IPS-NIHi7 (cell line): ENCODE measurements around the gene KIF5A.

Experiments used
- DNase-seq: peaks from one replicate; pipeline ENCODE4 v3.0.0; 2012; ENCODE audit warnings: mixed read lengths; ENCODE audit errors: extremely low spot score

Gene KIF5A

DNA sequence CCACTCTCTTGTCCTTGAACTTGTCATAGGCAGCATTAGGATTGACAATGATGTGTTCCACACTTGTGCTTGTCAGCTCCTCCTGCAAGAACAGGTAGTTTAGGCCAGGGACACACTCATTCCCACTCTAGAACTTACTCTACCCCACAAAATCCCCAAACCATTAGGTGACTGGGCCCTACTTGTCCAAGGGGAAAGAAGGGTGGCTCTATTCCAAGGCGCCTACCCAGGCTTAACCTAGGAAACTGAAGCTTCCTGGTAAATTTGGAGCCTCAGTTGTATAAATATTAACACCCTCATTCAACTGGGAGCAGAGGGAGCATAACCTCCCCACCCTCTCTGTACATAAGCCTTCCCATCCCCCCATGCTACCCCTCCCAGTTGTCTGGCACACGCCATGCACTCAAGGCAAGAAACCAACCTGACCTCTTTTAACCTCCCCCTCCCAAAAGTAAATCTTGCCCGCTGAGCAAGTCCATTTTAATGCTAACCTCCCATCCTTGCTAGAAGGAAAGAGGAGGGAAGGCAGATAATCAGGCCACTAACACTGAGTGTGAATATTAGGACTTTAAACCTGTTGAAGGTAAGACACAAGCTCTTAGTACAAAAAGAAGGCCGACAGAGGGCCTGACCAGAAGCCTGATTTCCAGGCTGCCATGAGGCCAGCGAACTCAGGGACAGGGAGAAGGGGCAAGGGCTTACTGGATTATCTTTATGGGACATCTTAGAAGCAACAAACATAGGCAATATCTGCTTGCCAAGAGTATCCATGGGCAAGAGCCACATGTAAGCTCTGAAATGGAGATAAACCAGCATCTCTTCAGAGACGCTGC is 13.9 kb upstream of the KIF5A start:
- no peak for DNase-seq

DNA sequence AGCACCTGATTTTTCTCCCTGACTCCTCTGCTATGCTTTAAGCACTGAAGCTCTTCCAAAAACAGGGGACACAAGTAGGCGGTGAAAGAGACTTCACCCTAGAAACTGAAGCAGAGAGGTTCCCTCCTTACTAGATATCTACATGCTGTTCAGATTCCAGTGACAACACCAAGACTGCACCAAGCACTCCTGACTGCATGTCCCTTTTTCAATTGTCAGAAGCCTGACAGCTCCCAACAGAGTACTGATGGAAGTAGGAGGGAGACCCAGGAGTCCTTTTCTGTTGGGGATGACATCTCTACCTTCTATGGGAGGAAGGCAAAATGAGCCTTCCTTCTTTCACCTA is 13.3 kb upstream of the KIF5A start:
- DNase-seq, result no peak

DNA sequence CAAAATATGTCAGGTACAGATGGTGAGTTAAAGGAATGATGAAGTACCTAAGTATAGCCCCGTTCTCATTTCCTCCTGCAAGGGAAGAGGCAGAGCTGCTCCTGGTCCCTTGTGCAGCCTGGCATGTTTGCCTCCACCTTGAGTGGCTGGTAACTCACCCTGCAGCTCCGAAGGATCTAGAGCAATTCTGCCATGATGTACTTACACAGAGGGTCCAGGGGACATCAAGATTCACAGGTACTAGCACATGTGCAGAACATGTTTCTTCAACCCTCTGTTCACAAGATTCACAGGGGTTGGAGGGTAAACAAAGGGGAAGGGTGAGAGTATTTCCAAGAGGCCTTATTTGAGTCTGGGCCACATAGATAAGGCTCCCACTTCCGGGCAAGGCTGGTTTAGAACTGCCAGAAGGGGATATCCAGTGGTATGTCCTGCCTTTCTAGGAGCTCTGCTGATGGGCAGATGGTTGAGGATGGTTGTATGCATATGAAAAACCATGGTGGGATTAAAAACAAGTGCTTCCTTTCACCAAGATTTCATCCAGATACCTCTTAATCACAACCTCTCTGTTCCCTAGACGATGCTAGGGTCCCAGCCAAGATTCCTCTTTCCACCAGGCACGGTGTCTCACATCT is 10.6 kb upstream of the KIF5A start:
- DNase-seq, result no peak

DNA sequence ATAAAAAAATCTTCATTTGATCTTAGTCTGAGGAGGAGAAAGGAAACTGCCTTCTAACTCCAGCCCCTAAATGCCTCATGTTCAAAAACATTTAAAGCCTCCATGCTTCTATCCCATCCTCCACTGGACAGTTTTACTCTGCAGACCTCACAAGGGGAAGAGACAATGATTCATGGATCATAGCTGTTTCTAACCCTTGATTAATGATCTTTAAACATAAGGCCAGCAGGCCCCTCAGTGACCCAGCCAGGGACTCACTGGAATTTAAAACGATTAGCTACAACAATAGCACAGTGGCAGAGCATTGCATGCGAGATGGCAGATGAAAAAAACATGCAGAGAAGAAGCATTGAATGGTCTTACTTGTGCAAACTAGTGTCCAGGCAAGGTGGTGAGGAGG is 8.8 kb upstream of the KIF5A start:
- DNase-seq, result no peak

DNA sequence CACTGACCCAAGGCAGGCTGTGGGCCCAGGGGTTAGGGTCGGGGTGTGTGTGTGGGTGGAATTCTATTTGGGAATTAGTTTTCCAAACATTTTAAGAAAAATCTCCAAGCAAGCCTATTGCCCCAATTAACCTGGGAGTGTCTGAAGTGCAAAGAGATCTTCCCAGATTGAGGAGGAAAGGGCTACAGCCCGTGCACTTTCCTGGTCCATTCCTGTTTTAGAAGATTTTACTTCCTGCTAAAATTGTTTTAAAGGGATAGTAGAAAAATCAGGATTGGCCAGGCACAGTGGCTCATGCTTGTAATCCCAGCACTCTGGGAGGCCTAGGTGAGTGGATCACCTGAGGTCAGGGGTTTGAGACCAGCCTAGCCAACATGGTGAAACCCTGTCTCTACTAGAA is 8.1 kb upstream of the KIF5A start:
- DNase-seq, result no peak

DNA sequence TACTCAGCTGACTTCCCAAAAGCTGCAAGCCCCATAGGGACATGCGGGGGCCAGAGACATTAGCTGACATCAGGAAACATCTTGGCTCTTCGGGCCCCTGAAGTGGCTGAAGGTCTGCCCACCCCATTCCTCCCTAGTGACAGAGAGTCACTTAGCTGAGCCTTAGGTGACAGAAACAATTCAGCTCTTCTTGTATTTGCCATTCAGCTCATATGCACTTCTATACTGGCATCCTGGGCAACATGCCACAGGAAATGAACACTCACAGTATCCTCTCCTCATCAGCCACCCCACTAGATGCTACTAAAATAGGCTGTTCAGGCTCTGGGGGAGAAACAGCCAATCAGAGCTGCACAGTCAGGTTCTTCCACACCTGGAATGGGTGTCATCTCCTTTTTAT is 6.3 kb upstream of the KIF5A start:
- DNase-seq, result no peak

DNA sequence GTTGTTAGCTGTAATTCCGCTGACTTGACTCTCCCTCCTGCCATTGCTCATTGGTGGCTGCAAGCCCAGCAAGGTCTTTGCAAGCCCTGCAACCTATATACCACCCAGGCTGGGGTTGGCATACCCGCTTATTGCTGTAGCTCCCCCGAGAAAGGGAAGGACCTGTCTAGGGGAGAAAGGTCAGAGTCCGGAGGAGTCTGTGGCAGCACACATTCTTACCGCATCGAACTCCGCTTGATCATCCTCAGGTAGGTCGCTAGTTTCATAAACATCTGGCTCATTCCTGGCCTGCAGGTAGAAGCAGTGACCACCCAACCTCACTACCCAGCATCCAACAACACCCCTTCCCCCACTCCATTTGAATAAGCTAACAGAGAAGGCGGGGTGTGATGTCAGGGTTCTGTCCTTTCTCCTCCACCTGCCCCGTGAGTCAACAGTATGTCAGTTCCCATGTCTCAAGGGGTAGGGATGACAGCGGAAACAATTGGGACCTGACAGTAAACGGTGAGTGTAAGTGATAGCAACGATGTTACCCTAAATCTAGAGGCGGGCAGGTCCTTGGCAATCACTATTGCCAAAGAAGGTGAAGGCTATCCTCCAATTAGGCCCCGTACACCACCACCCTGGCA is 3.9 kb upstream of the KIF5A start:
- DNase-seq, result no peak

DNA sequence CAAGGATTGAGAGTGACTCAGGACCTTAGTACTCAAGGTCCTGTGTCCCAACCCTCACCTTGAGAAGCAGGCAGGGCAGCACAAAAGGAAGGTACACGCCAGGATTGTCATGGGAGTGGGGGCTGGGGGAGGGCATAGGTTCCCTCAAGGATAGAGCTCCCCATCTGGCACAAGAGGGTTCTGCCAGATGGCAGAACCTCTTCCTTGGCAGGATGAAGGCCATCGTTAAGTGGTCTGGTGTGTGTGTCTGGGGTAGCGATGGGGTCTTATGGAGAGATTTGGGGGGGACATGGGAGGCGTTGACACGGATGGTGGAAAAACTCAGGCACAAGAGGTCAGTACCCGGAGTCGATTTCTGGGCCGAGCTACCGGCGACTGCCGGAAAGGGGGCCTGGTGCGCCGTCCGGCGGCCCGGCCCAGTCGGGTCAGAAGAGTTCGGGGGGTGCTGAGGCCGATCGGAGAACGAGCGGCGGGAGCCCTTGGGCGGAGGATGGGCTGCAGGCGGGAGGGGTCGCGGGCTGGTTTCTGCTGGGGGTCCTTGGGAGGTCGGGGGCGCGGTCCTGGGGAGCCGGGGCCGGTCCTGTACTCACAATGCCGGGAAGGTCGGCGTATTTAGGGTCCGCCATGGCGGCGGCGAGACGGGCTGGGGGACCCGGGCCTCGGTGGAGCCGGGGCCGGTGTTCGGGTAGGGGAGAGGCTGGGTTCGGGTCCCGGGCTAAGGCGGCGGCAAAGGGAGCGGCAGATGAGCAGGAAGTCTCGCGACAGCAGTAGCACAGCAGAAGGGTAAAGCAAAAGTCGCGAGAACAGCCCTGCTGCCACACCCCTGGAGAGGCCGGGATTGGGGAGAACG is 3.2 kb upstream of the KIF5A start, which contains the start of gene DCTN2:
TSS of gene DCTN2 (minus strand) at position 755 of the 850 bp plus-strand sequence. CDS start at position 626, 129 bp downstream.
- peak; percentile 98 for DNase-seq

DNA sequence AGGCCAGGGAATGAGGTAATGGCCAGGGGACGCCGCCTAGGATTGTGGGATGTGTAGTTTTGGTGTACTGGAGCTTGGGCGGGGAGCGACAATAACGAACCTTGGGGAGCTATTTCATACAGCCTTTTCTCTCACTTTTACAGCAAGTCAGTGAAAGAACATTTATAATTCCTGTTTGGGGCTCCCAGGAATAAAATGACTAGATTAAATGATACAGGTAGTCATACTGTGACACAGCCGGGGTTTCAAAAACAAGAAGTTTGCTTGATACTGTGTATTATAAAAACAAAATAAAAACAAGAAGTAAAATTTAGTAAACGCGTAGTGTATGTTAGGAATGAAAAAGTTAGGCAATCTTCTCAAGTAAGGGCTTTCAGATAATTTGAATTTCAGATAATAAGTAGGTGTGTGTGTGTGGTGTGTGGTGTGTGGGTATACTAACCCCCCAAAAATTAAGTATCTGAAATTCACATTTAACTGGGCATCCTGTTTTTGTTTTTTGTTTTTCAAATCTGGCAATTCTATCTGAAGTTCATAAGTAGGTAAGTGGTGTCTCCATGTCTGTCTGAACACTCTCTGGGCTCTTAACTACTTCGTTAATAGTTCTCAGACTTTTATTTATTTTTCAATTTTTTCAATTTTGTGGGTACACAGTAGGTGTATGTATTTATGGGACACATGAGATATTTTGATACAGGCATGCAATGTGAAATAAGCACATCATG is 2.4 kb upstream of the KIF5A start:
- DNase-seq, result no peak

DNA sequence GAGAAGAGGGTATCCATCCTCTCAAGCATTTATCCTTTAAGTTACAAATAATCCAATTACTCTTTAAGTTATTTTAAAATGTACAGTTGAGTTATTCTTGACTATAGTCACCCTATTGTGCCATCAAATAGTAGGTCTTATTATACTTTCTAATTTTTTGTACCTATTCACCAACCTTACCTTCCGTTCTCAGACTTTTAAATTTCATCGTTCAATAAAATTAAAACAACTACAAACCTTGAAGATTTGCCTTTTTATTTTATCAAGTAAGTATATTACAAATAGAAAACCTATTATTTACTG is 1.9 kb upstream of the KIF5A start:
- DNase-seq, result no peak

DNA sequence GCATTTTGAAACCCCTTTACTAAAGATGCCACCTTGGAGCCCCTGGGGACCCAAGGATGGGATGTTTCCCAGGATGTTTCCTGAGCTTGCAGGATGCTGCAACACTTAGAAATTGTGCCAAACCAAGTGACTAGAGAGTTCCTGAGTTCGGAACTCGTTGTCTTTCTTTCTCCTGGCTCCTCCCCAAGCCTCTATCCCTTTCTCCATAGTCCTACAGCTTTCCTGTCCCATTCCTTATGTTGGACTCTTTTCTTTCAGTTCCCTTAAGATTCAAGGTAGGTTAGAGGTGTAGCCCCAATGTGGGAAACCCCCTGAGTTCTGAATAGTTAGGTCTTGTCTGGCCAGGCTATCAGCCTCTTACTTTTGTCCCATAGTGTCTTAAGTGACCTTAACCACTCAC is 1.4 kb upstream of the KIF5A start:
- DNase-seq, result no peak

DNA sequence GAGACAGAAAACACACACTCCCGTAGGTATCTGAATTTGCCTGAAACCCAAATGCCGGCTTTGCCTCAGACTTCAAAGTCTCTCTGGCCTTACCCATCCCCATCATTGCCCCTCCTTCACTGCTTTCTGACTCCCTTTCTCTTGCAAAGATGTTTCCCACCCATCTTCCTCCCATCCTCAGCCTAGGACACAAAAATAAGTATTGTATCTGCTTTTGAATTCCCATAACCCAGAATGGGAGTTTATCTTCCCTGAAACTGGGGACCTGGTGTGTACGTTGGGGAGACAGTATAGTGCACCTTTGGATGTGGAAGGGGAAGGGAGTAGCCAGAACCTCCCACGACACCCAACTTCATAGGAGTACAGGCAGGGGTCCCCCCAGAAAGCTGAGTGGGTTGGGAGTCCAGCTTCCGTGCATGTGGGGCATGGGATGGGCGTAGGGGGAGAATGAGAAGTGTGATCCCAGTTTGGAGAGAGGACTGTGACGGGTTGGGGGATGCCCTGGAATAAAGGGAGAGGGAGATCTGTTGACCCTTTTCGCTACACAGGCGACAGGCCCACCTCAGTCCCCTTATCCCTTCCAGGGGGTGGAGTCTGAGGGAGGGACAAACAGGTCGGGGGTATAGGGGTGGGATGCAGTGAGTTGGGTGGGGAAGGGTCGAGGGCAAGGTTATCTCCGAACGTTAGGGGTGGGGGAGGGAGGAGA is 488 bp upstream of the KIF5A start:
- DNase-seq, result no peak

DNA sequence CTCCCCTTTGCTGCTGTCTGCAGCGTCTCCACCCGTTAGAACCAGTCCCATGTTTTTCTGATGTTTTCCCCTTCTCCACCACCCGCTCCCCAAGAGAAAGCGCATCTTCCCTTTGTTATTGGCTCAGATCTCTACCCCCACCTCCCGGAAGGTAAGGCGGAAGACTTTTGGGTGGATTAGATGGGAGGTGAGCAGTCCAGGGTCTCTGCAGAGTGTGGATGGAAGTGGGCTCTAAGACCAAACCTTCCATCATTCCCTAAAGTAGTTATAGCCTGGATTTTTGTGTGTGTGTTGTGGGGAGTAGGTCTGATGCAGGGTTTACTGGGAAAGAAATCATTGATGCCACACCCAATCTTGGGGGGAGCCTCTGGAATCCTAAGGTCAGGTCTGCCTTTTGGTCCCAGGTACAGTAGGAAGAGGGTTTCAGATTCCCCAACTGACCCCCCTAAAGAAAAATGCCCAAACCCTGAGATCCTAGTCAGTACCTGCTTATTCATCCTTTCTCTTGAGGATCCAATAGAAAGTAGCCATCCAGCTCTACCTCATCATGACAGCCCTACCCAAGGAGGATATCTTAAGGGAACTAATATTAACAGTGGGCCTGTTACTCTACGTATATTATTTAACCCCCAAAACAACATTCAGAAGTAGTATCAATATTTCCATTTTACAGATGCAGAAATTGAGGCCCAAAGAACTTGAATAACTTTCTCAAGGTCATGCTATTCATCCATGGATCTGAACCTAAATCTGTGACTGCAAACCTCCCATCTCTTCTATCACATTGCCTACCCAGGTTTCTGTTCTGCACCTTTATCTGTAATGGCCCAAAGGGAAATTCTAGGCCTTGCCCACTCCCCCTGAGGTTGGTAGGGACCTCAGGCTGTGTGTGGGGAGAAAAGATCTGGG is 1.1 kb downstream of the KIF5A start:
- no peak for DNase-seq

DNA sequence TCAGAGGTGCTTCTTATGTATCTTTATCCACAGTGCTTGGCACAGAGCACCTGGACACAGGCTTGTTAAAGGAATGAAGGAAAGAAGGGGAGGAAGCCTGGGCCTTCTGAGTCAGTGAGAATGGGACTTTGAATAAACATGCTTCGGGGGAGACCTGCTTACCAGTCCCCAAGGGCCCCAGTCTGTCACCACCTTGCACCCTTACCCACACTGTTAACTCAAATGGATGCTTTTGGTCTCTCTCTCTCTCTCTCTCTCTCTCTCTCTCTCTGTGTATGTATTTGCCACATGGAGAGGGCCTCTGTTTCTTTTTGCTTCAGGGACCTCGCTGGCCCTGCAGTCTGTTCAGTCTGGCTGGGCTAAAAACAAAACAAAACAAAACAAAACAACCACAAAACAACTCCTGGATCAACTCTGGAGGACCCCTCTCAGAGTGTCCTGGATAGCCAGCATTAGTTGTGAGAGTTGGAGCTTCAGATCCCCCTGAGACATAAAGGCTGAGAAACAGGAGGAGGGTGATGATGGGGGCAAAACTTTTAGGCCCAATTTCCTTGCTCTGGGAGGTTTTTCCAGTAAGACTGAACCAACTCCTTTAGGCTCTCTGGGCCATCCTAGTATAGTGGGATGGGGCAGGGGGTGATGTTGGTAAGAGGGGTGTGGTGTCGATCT is 1.9 kb downstream of the KIF5A start:
- no peak for DNase-seq

DNA sequence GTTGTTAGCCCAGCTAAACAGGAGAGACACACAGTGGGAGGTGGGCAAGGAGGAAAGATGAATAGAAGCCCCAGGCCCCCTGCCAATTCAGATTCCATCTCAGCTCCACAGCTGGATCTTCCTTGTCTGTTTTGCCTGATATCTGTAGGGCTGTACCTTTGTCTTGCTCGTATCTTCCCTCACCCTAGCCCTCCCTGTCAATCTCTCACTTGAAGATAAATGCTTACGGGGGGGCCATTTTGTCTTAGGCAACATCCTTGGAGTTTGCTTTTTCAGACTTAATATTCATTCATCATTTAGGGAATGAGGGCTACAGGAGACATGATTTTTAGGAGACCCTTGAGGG is 2.4 kb downstream of the KIF5A start:
- no peak for DNase-seq

DNA sequence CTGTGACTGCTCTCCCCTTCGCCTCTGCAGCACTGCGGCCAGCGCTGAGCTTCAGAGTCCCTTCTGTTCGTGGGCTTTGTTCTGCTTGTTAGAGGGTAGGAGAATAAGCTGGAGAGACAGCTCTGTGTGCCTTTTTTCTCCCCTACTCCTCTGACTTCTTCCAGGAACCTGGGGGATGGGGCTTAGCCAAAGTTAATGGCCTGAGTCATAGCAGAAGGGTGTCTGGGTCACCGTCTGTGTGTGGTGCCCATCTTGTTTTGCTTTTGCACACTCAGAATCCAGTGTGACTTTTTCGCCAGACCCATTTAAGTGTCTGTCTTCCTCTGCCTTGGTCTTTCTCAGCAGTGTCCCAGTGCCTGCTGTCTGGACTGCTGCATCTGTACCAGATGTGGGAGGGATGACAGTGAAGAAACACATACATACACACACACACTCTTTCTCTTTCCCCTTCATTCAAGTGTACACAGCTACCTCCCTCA is 3.0 kb downstream of the KIF5A start:
- DNase-seq, result no peak

DNA sequence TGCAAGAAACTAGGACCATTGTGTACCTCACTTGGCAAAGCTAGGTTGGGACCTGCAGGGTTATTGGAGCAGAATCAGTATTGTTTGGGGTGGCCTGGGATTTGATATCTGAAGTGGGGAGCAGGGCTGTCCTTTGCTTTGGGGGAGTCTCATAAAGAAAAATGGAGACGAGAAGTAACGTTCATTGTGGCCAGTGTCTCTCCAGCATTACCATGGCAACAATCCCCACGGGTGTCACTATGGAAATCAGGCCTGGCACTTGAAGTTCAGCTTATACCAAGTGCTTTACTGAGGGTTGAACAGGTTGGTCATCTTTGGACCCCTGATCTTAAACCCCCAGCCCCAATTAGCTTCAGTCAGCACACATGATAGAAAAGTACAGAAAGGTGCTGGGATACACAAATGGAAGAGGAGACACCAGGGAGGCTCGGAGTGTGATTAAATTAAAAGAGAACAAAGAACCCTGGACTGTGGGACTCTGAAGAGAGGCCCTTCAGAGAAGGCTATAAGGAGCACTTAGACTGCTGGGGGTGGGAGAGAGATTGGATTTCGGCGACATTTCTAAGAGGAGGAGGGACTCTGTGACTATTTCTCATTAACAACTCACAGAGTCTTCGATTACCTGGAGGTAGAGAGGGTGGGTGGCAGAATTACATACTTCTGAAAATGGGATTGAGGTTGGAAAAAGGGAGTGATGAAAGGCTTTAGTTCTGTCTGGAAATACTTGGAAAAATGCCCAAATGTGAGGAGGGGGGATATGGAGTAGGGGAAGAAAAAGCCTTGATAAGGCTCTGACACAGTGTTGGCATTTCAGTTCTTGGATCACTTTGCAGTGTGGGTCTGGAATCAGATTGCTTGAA is 3.7 kb downstream of the KIF5A start:
- DNase-seq, result no peak

DNA sequence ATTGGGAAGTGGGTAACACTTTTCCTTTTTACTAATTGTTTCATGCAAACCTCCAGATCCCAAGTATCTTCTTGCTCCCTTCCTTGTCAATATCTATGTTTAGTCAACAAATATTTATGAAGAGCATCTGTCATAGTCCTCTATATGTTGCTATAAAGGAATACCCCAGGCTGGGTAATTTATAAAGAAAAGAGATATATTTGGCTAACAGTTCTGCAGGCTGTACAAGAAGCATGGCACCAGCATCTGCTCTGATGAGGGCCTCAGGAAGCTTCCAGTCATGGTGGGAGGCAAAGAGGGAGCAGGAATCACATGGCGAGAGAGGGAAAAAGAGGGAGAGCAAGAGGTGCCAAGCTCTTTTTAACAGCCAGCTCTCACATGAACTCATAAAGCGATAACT is 4.6 kb downstream of the KIF5A start:
- no peak for DNase-seq
